ENCODE data around the gene FER.
"Not testable (repeated sequence)": the region's sequence is repeated elsewhere in the genome, so short reads cannot be mapped to it uniquely, and the experiment has no call there.

The FER gene

GRCh38 chr5:108753877-108754276 lies 6.2 kb downstream of the FER start:
- no peak for DNase-seq (ENCODE audit: low read depth)

GRCh38 chr5:108760512-108760911 lies 12.8 kb downstream of the FER start:
- no peak overlapping the region for H3K4me3 ChIP-seq (ENCODE audit: low read depth, low read length)
- no peak for DNase-seq (ENCODE audit: low read depth)
- TF ChIP-seq CTCF (IDR thresholded peaks at IDR 0.05; ENCODE audit: low read depth, low read length, missing control alignments): no peak

More at GRCh38 chr5:108753877-108754276, 6.2 kb downstream of the FER start:
- no peak for TF ChIP-seq CTCF (IDR thresholded peaks at IDR 0.05; ENCODE audit: low read depth, low read length, missing control alignments)
- no peak overlapping the region for H3K4me3 ChIP-seq (ENCODE audit: low read depth, low read length)

GRCh38 chr5:108762660-108763059 lies 15.0 kb downstream of the FER start:
- DNase-seq (ENCODE audit: low read depth): no peak
- TF ChIP-seq CTCF (IDR thresholded peaks at IDR 0.05; ENCODE audit: low read depth, low read length, missing control alignments): no peak
- H3K4me3 ChIP-seq (ENCODE audit: low read depth, low read length): no peak overlapping the region

GRCh38 chr5:108763222-108763916 lies 15.7 kb downstream of the FER start:
- no peak overlapping the region for H3K4me3 ChIP-seq (ENCODE audit: low read depth, low read length)
- TF ChIP-seq CTCF (IDR thresholded peaks at IDR 0.05; ENCODE audit: low read depth, low read length, missing control alignments): no peak
- no peak for DNase-seq (ENCODE audit: low read depth)

GRCh38 chr5:108765647-108766046 lies 17.9 kb downstream of the FER start:
- no peak for TF ChIP-seq CTCF (IDR thresholded peaks at IDR 0.05; ENCODE audit: low read depth, low read length, missing control alignments)
- H3K4me3 ChIP-seq (ENCODE audit: low read depth, low read length): no peak overlapping the region
- no peak for DNase-seq (ENCODE audit: low read depth)

GRCh38 chr5:108766916-108767315 lies 19.2 kb downstream of the FER start:
- H3K4me3 ChIP-seq (ENCODE audit: low read depth, low read length); DNase-seq (ENCODE audit: low read depth): not testable (repeated sequence)

- TF ChIP-seq CTCF (IDR thresholded peaks at IDR 0.05; ENCODE audit: low read depth, low read length, missing control alignments): no peak
- H3K4me3 ChIP-seq (ENCODE audit: low read depth, low read length): no peak overlapping the region
- no peak for DNase-seq (ENCODE audit: low read depth)
These were observed 21.7 kb downstream of the FER start for GRCh38 chr5:108769352-108769751.
